Thoracic aorta (tissue), 2 donors: ENCODE measurements around the gene PNMA6F. TPM values are rescaled to one million over a fixed set of nuclear protein-coding genes. Genes with fewer than 3 reads are reported as not detected.

Experiments
- ATAC-seq: fragments of 150-250 bp; one replicate; pipeline ENCODE4 v1.8.0; 2017; ENCODE audit warnings: low read depth; ENCODE audit not compliant: insufficient number of reproducible peaks, low FRiP score
- DNase-seq: peaks from one replicate; pipeline ENCODE4 v3.0.0-alpha.2; 2020; ENCODE audit warnings: low spot score
- H3K27ac ChIP-seq, 2 donors: fragments of 200-600 bp; sonication (generic); 1 replicate in 1 of 2; 2 replicates in 1 of 2; pipeline ENCODE4 v1.5.1; 2016; ENCODE audit warnings: mild to moderate bottlenecking in 2 of 2, moderate library complexity in 2 of 2
- H3K27me3 ChIP-seq: fragments of 200-600 bp; sonication (generic); replicated peaks from 2 replicates; pipeline ENCODE4 v1.6.0; 2016; ENCODE audit warnings: mild to moderate bottlenecking; ENCODE audit not compliant: insufficient read depth
- H3K36me3 ChIP-seq: fragments of 200-600 bp; sonication (generic); one replicate; pipeline ENCODE4 v1.5.1; 2016
- H3K4me1 ChIP-seq, 2 donors: fragments of 200-600 bp; sonication (generic); 1 replicate in 1 of 2; 2 replicates in 1 of 2; pipeline versions ENCODE4 v1.5.1 to v1.6.0; 2016; ENCODE audit warnings: low read depth in 2 of 2, mild to moderate bottlenecking in 1 of 2; ENCODE audit not compliant: control insufficient read depth in 1 of 2
- H3K4me3 ChIP-seq: fragments of 200-600 bp; sonication (generic); 2 replicates; pipeline ENCODE4 v1.5.1; 2016; ENCODE audit warnings: mild to moderate bottlenecking
- H3K9me3 ChIP-seq: fragments of 200-600 bp; sonication (generic); 2 replicates; pipeline ENCODE4 v1.5.1; 2016
- total RNA-seq, 2 donors: library from RNA; depleted of rRNA; stranded (reverse); fragments of >200 nt; gene quantifications; one replicate each; pipeline versions ENCODE4 v1.1.0 to v1.2.3, GENCODE V29; 2016
- TF ChIP-seq, protein P1 (sequence below): fragments of 200-600 bp; sonication (generic); IDR thresholded peaks from one replicate; pipeline ENCODE4 v1.5.1; 2019; ENCODE audit warnings: antibody characterized with exemption

Gene PNMA6F
- total RNA-seq, 2 donors from 2014 or later, result not detected

DNA sequence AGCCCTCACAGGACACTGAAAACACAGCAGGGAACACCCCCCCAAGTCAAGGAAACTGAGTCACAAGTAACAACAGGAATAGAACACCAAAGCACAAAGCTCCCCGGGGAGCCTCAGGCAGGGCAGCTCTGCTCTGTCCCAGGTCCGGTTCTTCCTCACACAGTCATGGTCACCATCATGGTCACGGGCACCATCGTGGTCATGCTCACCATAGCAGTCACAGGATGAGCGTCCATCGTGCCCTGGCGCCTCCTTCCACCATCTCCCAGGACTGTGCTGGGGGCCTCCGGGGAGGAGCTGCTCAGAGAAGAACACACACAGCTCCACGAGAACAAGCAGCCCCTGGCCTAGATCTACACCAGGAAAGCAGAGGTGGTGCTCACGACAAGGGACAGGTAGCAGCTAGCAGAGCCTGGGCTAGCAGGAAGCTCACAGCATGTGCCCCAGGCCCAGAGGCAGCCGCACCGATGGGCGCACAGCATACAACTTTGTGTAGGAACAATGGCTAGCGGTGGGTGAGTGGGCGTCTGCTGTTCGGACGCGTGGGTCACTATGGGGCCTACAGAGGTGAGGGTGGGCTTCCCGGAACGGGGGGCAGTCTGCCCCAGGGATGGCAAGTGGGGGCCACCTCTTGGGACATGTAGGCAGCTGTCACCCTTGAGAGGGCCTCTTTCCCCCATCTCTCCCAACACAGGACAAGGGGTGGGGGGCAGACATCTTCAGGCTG is 3.4 kb downstream of the PNMA6F start:
- H3K4me1 ChIP-seq, result no peaks in the 10 kb centered on the region
- ATAC-seq (no peak), DNase-seq (no peak)
- H3K27me3 ChIP-seq, result no peaks in the 10 kb centered on the region
- TF ChIP-seq, protein P1, sequence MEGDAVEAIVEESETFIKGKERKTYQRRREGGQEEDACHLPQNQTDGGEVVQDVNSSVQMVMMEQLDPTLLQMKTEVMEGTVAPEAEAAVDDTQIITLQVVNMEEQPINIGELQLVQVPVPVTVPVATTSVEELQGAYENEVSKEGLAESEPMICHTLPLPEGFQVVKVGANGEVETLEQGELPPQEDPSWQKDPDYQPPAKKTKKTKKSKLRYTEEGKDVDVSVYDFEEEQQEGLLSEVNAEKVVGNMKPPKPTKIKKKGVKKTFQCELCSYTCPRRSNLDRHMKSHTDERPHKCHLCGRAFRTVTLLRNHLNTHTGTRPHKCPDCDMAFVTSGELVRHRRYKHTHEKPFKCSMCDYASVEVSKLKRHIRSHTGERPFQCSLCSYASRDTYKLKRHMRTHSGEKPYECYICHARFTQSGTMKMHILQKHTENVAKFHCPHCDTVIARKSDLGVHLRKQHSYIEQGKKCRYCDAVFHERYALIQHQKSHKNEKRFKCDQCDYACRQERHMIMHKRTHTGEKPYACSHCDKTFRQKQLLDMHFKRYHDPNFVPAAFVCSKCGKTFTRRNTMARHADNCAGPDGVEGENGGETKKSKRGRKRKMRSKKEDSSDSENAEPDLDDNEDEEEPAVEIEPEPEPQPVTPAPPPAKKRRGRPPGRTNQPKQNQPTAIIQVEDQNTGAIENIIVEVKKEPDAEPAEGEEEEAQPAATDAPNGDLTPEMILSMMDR, result no peak
- no peak overlapping the region for H3K4me3 ChIP-seq
- no peak overlapping the region for H3K27ac ChIP-seq
- H3K9me3 ChIP-seq, result no peaks in the 10 kb centered on the region
- no peaks in the 10 kb centered on the region for H3K36me3 ChIP-seq

DNA sequence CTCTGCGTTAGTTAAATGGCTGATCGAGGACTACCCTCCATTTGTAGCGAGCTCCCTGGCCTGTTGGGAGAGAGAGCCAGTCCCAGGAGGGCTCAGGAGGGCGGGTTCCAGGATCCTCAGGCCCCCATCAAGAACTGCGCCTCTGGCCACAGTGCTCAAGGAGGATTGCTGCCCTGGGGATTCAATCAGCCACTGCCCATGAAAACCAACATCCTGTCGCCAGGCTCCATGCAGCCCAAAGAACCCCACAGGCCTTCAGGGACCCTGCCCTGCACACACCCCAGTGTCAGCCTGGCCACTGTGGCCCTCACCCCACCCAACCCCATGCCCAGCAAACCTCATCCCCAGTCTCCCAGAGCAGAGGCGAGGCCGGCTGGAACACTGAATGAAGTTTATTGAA is 4.3 kb downstream of the PNMA6F start:
- H3K4me3 ChIP-seq, result no peak overlapping the region
- no peaks in the 10 kb centered on the region for H3K27me3 ChIP-seq
- no peaks in the 10 kb centered on the region for H3K36me3 ChIP-seq
- no peaks in the 10 kb centered on the region for H3K9me3 ChIP-seq
- no peaks in the 10 kb centered on the region for H3K4me1 ChIP-seq
- no peak for DNase-seq
- TF ChIP-seq, protein P1, result no peak
- no peak for ATAC-seq
- no peak overlapping the region for H3K27ac ChIP-seq

DNA sequence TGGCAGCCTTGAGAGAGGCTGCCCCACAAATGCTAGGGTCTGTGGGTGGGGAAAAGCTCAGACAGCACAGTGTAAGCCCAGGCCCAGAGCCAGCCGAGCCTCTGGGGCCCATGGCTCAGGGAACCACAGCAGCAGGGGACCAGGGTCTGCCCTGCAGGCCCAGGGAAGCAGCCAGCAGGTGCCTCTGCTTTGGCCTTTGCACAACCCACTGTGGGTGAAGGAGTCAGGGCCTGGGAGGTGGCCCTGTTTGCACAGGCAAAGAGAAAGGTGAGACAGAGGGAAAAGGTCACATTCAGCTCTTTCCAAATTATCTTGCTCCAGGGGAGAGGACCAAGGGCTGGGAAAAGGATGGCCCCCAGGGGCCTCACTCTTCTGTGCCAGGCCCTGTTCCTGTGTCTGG is 8.7 kb downstream of the PNMA6F start:
- no peak for DNase-seq
- no peaks in the 10 kb centered on the region for H3K9me3 ChIP-seq
- no peaks in the 10 kb centered on the region for H3K36me3 ChIP-seq
- no peaks in the 10 kb centered on the region for H3K4me1 ChIP-seq
- H3K27ac ChIP-seq, result no peak overlapping the region
- no peak overlapping the region for H3K4me3 ChIP-seq
- TF ChIP-seq, protein P1, result no peak
- no peaks in the 10 kb centered on the region for H3K27me3 ChIP-seq
- no peak for ATAC-seq

DNA sequence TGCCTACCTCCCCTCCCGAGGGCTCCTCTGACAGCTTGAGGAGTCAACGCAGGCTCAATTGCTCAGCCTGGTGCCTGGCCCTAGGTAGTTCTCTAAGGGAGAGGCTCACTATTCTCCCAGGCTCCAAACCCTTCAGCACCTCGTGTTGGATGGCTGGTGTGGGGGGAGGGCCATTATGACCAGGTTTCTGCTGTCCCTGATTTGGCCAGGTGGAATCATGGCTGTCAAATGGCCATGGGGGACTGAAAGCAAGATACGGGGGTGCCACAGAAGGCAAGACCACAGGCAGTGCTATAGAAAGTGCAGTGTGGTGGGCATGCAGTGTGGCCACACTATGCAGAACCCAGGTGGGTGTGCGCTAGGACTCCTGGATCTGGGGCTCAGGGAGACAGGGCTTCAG is 9.5 kb downstream of the PNMA6F start:
- Histone ChIP-seq H3K36me3 (no peaks in the 10 kb centered on the region), H3K27ac (no peak overlapping the region), H3K4me1 (no peaks in the 10 kb centered on the region), H3K9me3 (no peaks in the 10 kb centered on the region), H3K27me3 (no peaks in the 10 kb centered on the region), H3K4me3 (no peak overlapping the region)
- DNase-seq (no peak), ATAC-seq (no peak)
- TF ChIP-seq, protein P1, result no peak

DNA sequence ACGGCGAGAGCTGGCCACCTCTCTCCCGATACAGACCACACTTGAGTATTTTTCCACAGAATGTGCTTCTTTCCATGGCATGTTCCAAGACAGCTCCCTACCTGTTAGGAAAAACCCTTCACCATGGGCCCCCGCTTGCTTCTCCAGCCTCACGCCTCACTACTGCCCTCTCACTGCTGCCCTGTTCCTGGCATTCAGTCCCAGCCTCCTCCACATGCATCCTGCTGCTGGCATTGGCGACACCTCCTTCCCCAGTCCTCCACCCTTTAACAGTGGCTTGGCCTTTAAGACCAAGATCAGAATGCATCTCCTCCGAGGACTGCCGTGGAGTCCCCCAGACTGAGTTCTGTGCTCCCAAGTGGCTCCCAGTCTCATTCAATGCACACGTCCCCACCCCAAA is 10.7 kb downstream of the PNMA6F start:
- Histone ChIP-seq H3K9me3 (no peaks in the 10 kb centered on the region), H3K27me3 (no peaks in the 10 kb centered on the region), H3K27ac (no peak overlapping the region), H3K4me3 (no peak overlapping the region), H3K36me3 (no peaks in the 10 kb centered on the region), H3K4me1 (no peaks in the 10 kb centered on the region)
- ATAC-seq (no peak), DNase-seq (no peak)
- TF ChIP-seq, protein P1, result no peak
